Tongue (tissue), 2 donors: Measurements from ENCODE around the gene POLR2A. TPM values are rescaled to one million over a fixed set of nuclear protein-coding genes. Genes with fewer than 3 reads are reported as not detected.
"Not testable (repeated sequence)": the region's sequence is repeated elsewhere in the genome, so short reads cannot be mapped to it uniquely, and the experiment has no call there.

Experiments
- DNase-seq: peaks from one replicate; pipeline ENCODE4 v3.0.0-alpha.2; 2015
- total RNA-seq: library from RNA; depleted of rRNA; stranded (reverse); fragments of >200 nt; gene quantifications from one replicate; pipeline ENCODE4 v1.2.3, GENCODE V29; 2014

The POLR2A gene
- total RNA-seq, 1 donor from 2014 or later: 71.4 TPM

GRCh38 chr17:7479213-7480088 is 4.7 kb upstream of the POLR2A start, which contains the start of gene ZBTB4:
ZBTB4 (minus strand) TSS chr17:7479631; CDS start chr17:7466801, 12,830 bp downstream.
- DNase-seq: peak; percentile 74

- peak; percentile 67 for DNase-seq
Observed at GRCh38 chr17:7480089-7480384, 4.1 kb upstream of the POLR2A start.

- not testable (repeated sequence) for DNase-seq
Observed at GRCh38 chr17:7481275-7481674, 2.9 kb upstream of the POLR2A start, which contains the start of gene SLC35G6. SLC35G6 (plus strand) TSS chr17:7481446; CDS start chr17:7481517, 71 bp downstream.

- not testable (repeated sequence) for DNase-seq
Observed at GRCh38 chr17:7481842-7482741, 2.1 kb upstream of the POLR2A start.

GRCh38 chr17:7482742-7483088 is 1.5 kb upstream of the POLR2A start:
- not testable (repeated sequence) for DNase-seq

- DNase-seq: peak; percentile 97
Observed at GRCh38 chr17:7483255-7484066, 705 bp upstream of the POLR2A start.

- no peak for DNase-seq
Observed at GRCh38 chr17:7484919-7485377, 782 bp downstream of the POLR2A start.

GRCh38 chr17:7486181-7486580 is 2.0 kb downstream of the POLR2A start:
- DNase-seq: no peak

GRCh38 chr17:7490144-7490543 is 6.0 kb downstream of the POLR2A start:
- DNase-seq: no peak

- DNase-seq: no peak
Observed at GRCh38 chr17:7491583-7491982, 7.4 kb downstream of the POLR2A start.

- DNase-seq: no peak
Observed at GRCh38 chr17:7493941-7494340, 9.8 kb downstream of the POLR2A start.

- DNase-seq: no peak
Observed at GRCh38 chr17:7495906-7496434, 11.8 kb downstream of the POLR2A start.

GRCh38 chr17:7496470-7497183 is 12.5 kb downstream of the POLR2A start:
- DNase-seq: no peak

- DNase-seq: no peak
Observed at GRCh38 chr17:7497228-7497627, 13.1 kb downstream of the POLR2A start.

GRCh38 chr17:7497636-7498035 is 13.5 kb downstream of the POLR2A start:
- no peak for DNase-seq

GRCh38 chr17:7499161-7499560 is 15.0 kb downstream of the POLR2A start:
- DNase-seq: no peak

- DNase-seq: no peak
Observed at GRCh38 chr17:7501729-7502128, 17.6 kb downstream of the POLR2A start.

- DNase-seq: no peak
Observed at GRCh38 chr17:7502171-7502847, 18.1 kb downstream of the POLR2A start.

- DNase-seq: no peak
Observed at GRCh38 chr17:7502987-7503386, 18.8 kb downstream of the POLR2A start.

GRCh38 chr17:7503521-7503920 is 19.4 kb downstream of the POLR2A start:
- no peak for DNase-seq

- no peak for DNase-seq
Observed at GRCh38 chr17:7508145-7508544, 24.0 kb downstream of the POLR2A start.
